SK-N-SH treated with all-trans-retinoic acid at 6 μM for 48 hours (cell line): ENCODE measurements around the gene ETV6.

ENCODE experiments used
- ATAC-seq: fragments of 200-7000 bp; cut with Tn5 transposase; 3 replicates; pipeline ENCODE4 v1.9.1; 2020; ENCODE audit warnings: mild to moderate bottlenecking, moderate library complexity
- ARNTL ChIP-seq: fragments of 450-650 bp; formaldehyde crosslinking; IDR thresholded peaks from 2 replicates; pipeline ENCODE4 v1.5.0; 2020; ENCODE audit warnings: low read depth, mild to moderate bottlenecking, moderate library complexity, borderline replicate concordance
- CREB5 ChIP-seq: fragments of 250-450 bp; sonication (Bioruptor Pico); IDR thresholded peaks from 2 replicates; pipeline ENCODE4 v1.5.1; 2020; ENCODE audit warnings: low read depth, mild to moderate bottlenecking, moderate library complexity
- CSDC2 ChIP-seq: fragments of 250-450 bp; sonication (Bioruptor Pico); IDR thresholded peaks from 2 replicates; pipeline ENCODE4 v1.5.0; 2020; ENCODE audit warnings: mild to moderate bottlenecking, moderate library complexity
- ESRRG ChIP-seq: fragments of 250-450 bp; sonication (Bioruptor Pico); IDR thresholded peaks from 2 replicates; pipeline ENCODE4 v1.6.1; 2021; ENCODE audit warnings: mild to moderate bottlenecking
- GLIS3 ChIP-seq: fragments of 250-450 bp; sonication (Bioruptor Pico); IDR thresholded peaks from 2 replicates; pipeline ENCODE4 v1.5.0; 2020; ENCODE audit warnings: mild to moderate bottlenecking, moderate library complexity
- ISL1 ChIP-seq: fragments of 250-450 bp; sonication (Bioruptor Pico); IDR thresholded peaks from 2 replicates; pipeline ENCODE4 v2.1.2; 2022; ENCODE audit warnings: mild to moderate bottlenecking, moderate library complexity
- OSR1 ChIP-seq: fragments of 250-450 bp; sonication (Bioruptor Pico); IDR thresholded peaks from 2 replicates; pipeline ENCODE4 v1.8.0; 2022; ENCODE audit warnings: moderate library complexity, mild to moderate bottlenecking, inconsistent platforms
- PATZ1 ChIP-seq: fragments of 250-450 bp; sonication (Bioruptor Pico); IDR thresholded peaks from 2 replicates; pipeline ENCODE4 v1.8.0; 2020; ENCODE audit warnings: mild to moderate bottlenecking, moderate library complexity, borderline replicate concordance
- POU6F1 ChIP-seq: fragments of 250-450 bp; sonication (Bioruptor Pico); IDR thresholded peaks from 2 replicates; pipeline ENCODE4 v1.8.0; 2021; ENCODE audit warnings: low read depth, mild to moderate bottlenecking, moderate library complexity, borderline replicate concordance
- PPARA ChIP-seq: fragments of 250-450 bp; sonication (Bioruptor Pico); IDR thresholded peaks from 2 replicates; pipeline ENCODE4 v1.5.0; 2020; ENCODE audit warnings: mild to moderate bottlenecking, borderline replicate concordance
- RARB ChIP-seq: fragments of 250-450 bp; sonication (Bioruptor Pico); IDR thresholded peaks from 2 replicates; pipeline ENCODE4 v1.8.0; 2021; ENCODE audit warnings: mild to moderate bottlenecking, moderate library complexity
- SNAI2 ChIP-seq: fragments of 250-450 bp; sonication (Bioruptor Pico); IDR thresholded peaks from 2 replicates; pipeline ENCODE4 v1.5.0; 2020; ENCODE audit warnings: mild to moderate bottlenecking, moderate library complexity
- TCF4 ChIP-seq: fragments of 250-450 bp; sonication (Bioruptor Pico); IDR thresholded peaks from 2 replicates; pipeline ENCODE4 v1.8.0; 2021; ENCODE audit warnings: mild to moderate bottlenecking, moderate library complexity, borderline replicate concordance
- TOX ChIP-seq: fragments of 250-450 bp; sonication (Bioruptor Pico); IDR thresholded peaks from 2 replicates; pipeline ENCODE4 v1.8.0; 2021; ENCODE audit warnings: mild to moderate bottlenecking, moderate library complexity, borderline replicate concordance
- TSHZ2 ChIP-seq: fragments of 250-450 bp; sonication (Bioruptor Pico); IDR thresholded peaks from 2 replicates; pipeline ENCODE4 v1.5.0; 2020; ENCODE audit warnings: mild to moderate bottlenecking, moderate library complexity
- ZC3H10 ChIP-seq: fragments of 250-450 bp; sonication (Bioruptor Pico); IDR thresholded peaks from 2 replicates; pipeline ENCODE4 v1.5.1; 2021; ENCODE audit warnings: mild to moderate bottlenecking, moderate library complexity
- ZFP3 ChIP-seq: fragments of 250-450 bp; sonication (Bioruptor Pico); IDR thresholded peaks from 2 replicates; pipeline ENCODE4 v1.5.0; 2020; ENCODE audit warnings: mild to moderate bottlenecking, moderate library complexity
- ZFP30 ChIP-seq: fragments of 450-650 bp; formaldehyde crosslinking; IDR thresholded peaks from 2 replicates; pipeline ENCODE4 v1.5.0; 2022; ENCODE audit warnings: mild to moderate bottlenecking, moderate library complexity
- ZNF565 ChIP-seq: fragments of 450-650 bp; formaldehyde crosslinking; conservative IDR thresholded peaks from 2 replicates; pipeline ENCODE4 v1.5.0; 2020; ENCODE audit warnings: low read depth, mild to moderate bottlenecking, moderate library complexity
- ZNF70 ChIP-seq: fragments of 450-650 bp; formaldehyde crosslinking; IDR thresholded peaks from 2 replicates; pipeline ENCODE4 v1.5.0; 2020; ENCODE audit warnings: mild to moderate bottlenecking, moderate library complexity
- ZNF8 ChIP-seq: fragments of 450-650 bp; formaldehyde crosslinking; IDR thresholded peaks from 2 replicates; pipeline ENCODE4 v1.5.0; 2020; ENCODE audit warnings: mild to moderate bottlenecking, moderate library complexity
- TF ChIP-seq, protein P1 (sequence below): fragments of 250-450 bp; sonication (Bioruptor Pico); IDR thresholded peaks from 2 replicates; pipeline ENCODE4 v1.5.1; 2021; ENCODE audit warnings: mild to moderate bottlenecking, moderate library complexity

Gene ETV6

GRCh38 chr12:11837216-11837934 lies 187.9 kb downstream of the ETV6 start:
- no peak for ATAC-seq
- TF ChIP-seq ARNTL (CRISPR knock-in tag) (no peak), ZFP3 (CRISPR knock-in tag) (no peak), TOX (CRISPR knock-in tag) (no peak), CREB5 (no peak), GLIS3 (no peak), ZNF70 (CRISPR knock-in tag) (no peak), ISL1 (CRISPR knock-in tag) (no peak), SNAI2 (no peak), ESRRG (no peak), ZC3H10 (CRISPR knock-in tag) (no peak), ZNF8 (no peak)
- TF ChIP-seq, protein P1, sequence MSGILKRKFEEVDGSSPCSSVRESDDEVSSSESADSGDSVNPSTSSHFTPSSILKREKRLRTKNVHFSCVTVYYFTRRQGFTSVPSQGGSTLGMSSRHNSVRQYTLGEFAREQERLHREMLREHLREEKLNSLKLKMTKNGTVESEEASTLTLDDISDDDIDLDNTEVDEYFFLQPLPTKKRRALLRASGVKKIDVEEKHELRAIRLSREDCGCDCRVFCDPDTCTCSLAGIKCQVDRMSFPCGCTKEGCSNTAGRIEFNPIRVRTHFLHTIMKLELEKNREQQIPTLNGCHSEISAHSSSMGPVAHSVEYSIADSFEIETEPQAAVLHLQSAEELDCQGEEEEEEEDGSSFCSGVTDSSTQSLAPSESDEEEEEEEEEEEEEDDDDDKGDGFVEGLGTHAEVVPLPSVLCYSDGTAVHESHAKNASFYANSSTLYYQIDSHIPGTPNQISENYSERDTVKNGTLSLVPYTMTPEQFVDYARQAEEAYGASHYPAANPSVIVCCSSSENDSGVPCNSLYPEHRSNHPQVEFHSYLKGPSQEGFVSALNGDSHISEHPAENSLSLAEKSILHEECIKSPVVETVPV (CRISPR knock-in tag) = no peak

DNA sequence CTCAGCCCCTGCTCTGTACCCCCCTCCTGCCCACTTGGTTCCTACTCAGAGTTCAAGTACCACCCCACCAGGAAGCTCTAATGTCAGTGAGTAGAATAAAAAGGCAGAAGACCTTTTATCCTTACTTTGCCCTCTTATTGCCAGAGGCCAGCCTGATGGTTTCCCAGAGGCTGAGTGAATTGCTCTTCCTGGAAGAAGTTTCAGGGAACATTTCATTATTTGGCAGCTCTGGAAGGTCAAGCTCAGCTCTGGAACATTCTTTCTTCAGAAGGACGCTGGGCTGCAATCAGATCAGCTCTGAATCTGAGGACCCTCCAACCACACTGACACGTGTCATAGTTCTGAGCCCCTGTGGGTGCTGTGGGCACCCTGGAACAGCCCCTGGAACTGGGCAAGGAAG lies 188.9 kb downstream of the ETV6 start:
- TF ChIP-seq GLIS3 = no peak
- no peak for TF ChIP-seq ESRRG
- TF ChIP-seq TSHZ2 (CRISPR knock-in tag) = no peak
- no peak for TF ChIP-seq CSDC2 (CRISPR knock-in tag)
- no peak for TF ChIP-seq SNAI2
- TF ChIP-seq TCF4 (CRISPR knock-in tag) = no peak
- TF ChIP-seq ZFP30 (CRISPR knock-in tag) = no peak
- no peak for TF ChIP-seq PATZ1 (CRISPR knock-in tag)
- TF ChIP-seq ZNF565 (CRISPR knock-in tag) = no peak
- TF ChIP-seq TOX (CRISPR knock-in tag) = no peak
- TF ChIP-seq ZNF8 = no peak
- no peak for TF ChIP-seq PPARA (CRISPR knock-in tag)
- no peak for ATAC-seq

GRCh38 chr12:11839091-11839641 lies 189.7 kb downstream of the ETV6 start:
- ATAC-seq = 0 out of 3 replicates have a peak, but pooled peaks have one; percentile 31
- TF ChIP-seq ARNTL (CRISPR knock-in tag) (no peak), PPARA (CRISPR knock-in tag) (no peak), RARB (CRISPR knock-in tag) (no peak), ZNF565 (CRISPR knock-in tag) (no peak), ESRRG (no peak), TSHZ2 (CRISPR knock-in tag) (no peak), ZC3H10 (CRISPR knock-in tag) (no peak), ZNF8 (no peak), POU6F1 (CRISPR knock-in tag) (no peak), ISL1 (CRISPR knock-in tag) (no peak), GLIS3 (no peak), ZFP3 (CRISPR knock-in tag) (no peak), TOX (CRISPR knock-in tag) (no peak), ZFP30 (CRISPR knock-in tag) (no peak), SNAI2 (no peak), TCF4 (CRISPR knock-in tag) (no peak), CSDC2 (CRISPR knock-in tag) (no peak), OSR1 (no peak)
- TF ChIP-seq, protein P1 (CRISPR knock-in tag) = no peak
